T-helper 22 cell (primary cell): ENCODE measurements around the gene TSPAN9.

Experiments used
- DNase-seq: peaks from one replicate; pipeline ENCODE4 v3.0.0-alpha.2; 2020; ENCODE audit warnings: low read depth

Gene TSPAN9

DNA sequence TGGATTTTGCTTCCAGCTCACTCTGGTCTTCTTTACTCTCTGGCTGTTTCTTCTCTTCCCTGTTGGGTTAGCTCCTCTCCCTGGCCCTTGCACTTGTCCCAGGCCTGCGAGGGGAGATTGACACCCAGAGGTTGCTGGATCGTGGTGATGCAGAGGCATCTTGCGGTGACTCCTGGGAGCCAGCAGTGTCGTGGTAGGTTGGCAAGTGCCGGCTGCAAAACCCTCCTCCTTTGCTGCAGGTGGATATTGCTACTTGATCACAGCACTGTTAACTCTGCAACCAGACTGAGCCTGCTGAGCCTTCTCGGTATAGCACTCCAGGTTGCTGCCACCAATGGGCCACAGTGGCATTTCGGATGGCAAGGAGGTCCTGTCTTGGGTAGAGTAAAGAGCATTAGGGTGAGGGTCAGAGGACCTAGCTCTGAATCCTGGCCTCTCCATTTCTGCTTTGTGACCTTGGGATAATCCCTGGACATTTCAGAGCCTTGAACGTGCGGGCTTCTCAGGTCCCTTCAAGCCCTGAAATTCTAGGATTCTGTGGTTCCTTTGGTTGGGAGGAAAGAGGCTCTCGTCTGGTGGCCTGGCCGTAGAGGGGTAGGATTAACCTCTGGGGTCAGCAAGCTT lies 87.4 kb downstream of the TSPAN9 start:
- no peak for DNase-seq

DNA sequence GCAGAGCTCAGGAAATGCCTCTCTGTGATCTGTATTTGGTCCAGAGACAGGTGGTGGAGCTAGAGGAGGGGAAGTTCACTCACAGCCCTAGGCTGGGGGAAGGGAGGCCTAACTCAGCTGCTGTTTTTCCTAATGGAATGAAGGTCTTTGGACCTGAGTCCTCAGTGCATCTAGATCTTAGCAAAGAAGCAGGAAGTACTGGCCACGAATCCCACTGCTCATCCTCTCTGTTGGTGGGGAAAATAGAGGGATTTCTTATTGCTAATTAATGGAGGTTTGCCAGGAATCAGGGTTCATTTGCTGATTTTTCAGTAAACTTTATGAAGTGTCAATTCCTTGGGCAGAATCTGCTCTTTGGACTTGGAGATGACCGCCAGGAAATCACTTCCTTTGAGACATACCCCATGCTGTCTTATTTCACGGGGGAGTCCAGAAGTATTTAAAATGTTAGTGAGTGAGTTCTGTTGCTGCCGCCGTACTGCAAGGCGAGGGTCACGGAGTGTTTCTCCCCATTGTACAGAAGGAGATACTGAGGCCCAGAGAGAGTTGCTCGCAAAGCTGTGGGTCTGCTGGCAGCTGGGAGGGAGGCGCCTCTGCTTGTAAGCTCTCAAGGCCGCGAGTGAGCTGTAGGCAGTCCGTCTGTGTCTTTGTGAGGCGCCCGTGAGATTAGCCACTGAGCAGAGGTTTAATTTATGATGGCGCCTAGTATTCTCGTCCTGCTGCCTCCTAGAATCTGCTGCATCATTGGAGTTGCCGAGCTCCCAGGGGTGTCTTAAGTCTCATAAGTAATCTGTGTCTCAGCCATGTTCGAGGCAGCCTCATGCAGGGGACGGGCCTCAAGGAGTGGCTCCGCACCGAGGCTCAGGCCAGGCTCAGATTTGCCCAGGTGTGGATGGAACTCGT lies 88.2 kb downstream of the TSPAN9 start:
- no peak for DNase-seq

DNA sequence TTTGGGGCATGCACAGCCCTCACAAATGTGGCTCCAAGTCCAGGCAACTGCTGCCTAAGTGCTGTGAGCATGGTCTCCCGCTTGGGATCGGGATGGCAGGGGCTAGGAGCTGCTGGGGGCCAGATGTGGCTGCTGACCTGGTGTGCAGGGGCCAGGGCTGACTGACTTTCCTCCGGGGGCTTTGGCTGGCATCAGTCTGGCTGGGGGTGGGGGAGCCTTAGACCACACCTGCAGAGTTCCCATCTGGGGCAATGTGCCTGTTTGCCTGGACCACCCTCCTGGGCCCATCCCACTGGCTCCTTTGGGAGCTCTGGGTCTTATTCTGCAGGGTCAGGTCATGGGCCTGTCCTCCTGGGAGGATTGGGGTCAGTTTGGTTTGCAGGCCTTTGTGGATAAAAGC lies 90.5 kb downstream of the TSPAN9 start:
- no peak for DNase-seq

DNA sequence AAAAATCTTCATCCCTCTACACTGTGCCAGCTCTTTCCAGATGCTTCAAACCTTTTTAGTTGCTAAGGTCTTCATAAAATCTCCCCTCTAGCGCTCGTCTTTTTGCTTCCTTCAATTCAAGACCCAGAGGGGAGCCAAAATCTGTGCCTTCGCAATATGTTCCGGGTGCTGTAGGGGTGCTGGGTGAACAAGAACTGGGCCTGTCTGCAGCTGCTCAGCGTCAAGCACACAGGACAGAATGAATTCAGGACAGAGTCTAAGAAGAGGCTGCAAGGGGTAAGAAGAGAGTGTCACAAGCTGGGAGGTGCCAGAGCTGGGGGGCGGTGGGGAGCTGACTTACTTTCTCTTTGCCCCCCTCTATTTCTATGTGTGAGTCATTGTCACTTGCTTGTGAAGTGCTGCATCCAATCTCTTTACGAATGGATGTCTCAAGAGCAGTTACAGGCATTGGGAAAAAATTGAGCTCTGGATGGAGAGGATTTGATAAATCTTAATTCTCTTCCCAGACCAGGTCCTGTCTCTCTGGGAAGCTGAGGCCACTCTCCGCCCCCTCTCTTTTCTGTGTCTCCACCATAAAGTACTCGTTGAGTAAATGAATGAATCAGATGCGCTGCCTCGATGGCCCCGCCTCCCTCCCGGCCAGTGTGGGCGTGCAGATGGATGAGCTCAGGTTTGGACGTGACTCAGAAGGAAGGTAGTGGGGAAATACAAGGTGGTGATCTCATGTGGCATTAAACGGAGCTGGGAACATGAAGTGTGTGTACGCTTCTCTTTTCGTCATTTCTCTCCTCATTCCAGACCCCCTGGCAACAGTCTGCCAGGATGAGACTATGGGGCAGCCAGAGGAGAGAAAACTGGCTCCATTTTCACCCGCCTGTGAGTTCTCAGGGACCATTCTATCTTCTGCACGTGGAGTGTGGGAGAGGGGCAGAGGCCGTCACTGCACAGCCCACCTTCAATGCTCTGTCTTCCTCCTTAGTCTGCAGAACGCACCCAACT lies 91.3 kb downstream of the TSPAN9 start:
- no peak for DNase-seq

DNA sequence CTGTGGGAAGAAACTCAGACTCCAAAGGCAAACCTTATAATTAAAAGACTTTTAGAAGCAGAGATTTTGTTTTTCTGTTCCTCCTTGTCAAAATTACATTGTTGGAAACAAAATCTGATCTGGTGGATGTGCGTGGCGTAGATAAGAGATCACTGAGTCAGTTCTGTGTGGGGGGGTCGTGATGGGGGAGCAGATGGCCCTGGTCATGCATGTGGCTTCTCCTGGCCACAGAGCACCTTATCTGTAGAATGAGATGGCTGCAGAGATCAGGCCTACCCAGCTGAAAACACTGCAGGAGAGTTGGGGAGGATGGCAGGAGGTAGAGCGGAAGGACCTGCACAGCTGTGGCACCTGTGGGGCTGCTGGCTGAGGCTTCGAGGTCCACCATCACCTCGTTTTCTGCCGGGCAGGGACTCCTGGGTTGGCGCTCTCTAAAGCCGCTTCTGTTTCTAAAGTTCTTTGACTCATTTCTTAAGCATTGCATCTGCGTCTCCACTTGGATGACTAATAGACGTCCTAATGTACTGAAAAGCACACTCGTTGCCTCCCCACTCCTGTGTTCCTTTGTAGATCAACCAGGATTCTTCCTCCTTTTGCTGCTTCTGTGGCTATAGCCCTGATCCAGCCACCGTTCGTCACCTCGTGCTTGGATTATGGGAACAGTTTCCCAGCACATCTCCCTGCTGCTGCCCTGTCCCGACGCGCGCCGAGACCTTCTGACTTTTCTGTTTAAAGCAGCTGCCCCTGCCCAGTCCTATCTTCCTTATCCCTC lies 93.4 kb downstream of the TSPAN9 start:
- no peak for DNase-seq

DNA sequence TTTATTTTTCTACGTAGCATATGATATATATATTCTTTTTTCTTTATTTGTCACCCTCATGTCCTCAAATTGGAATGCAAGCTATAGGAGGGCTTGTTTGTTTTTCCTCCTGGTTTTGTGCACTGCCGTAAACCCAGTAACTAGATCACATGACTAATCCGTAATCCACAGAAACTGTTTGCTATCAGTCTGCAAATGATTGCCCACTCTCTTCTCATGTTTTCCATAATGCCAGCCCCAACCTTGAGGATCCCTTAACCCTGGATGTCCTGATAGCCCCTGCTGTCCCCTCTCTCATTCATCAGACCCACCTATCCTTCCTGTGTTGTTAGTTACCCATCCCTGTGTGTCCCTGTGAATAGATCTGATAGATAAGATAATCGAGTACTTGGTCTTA lies 94.0 kb downstream of the TSPAN9 start:
- no peak for DNase-seq

DNA sequence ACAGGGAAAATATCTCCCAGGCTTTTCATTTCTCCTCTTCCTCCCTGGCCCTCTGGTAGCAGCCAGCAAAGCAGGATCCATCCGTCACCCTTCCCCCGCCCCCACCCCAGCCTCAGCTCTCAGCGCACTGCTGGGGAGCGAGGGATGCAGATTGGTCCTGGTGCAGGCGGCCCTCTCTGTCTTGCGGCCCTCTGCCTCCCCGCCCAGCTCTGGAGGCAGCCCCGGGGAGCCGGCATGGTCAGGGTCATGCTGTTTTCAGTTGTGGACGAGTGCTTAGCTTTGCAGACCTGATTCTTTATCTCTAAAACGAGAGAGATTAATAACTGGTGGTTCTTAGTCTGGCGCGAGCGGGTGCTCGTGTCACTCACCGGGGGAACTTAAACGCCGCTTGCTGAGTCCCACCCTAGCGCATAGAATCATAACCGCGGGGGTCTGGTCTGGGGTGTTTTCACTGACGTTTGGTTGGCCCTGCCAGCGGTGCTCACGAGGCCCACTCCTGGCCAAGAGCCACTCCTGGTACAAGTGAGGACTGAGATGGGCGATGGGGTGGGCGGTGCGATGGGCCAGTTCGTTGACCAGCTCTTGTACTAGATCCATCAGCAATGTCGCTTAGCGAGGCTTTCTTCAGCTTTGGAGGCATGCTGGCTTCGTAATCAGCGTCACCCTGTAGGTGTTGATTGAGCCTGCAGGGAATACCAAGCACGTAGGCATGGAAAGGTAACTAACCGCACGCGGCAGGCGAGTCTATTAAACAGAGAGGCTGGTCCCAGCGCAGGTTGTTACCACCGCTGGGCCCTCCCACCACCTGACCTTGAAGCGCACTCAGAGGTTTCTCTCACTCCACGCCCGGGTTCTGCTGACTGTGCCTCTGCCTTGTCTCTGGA lies 95.2 kb downstream of the TSPAN9 start:
- no peak for DNase-seq

DNA sequence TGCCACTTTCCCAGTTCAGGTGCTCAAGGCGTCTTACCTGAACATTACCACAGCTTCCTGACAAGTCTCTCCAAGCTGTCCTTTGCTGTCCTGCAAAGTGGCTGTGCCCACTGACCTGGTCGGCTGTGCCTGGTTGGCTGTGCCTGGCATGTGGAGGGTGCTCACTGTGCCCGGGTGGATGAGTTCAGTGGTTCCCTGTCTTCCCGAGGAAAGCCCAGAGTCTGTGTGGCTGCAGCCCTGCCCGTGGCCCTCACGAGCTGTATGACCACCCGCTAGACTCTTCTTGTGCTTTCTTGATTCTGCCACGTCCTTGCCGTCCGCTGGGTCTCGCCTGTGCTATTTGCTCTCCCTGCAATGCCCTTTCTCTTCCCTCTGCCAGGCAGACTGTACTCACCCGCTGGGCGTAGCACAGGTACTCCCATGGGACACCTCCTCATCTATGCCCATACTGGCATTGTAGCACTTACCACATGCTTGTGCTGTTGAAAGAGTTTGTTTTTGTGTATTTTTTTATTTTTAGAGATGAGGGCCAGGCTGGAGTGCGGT lies 95.9 kb downstream of the TSPAN9 start:
- no peak for DNase-seq

DNA sequence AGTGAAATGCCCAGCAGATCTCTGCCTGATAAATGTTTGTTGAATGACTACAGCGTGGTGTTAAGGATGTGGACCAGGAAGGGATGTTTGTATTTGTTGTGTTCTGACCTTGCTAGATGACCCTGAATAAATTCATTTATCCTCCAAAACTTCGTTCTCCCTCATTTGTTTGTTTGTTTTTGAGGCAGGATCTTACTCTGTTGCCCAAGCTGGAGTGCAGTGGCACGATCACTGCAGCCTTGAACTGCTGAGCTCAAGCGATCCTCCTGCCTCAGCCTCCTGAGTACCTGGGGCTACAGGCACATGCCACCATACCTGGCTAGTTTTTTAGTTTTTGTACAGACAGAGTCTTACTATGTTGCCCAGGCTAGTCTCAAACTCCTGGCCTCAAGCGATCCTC lies 96.7 kb downstream of the TSPAN9 start:
- DNase-seq = no peak

DNA sequence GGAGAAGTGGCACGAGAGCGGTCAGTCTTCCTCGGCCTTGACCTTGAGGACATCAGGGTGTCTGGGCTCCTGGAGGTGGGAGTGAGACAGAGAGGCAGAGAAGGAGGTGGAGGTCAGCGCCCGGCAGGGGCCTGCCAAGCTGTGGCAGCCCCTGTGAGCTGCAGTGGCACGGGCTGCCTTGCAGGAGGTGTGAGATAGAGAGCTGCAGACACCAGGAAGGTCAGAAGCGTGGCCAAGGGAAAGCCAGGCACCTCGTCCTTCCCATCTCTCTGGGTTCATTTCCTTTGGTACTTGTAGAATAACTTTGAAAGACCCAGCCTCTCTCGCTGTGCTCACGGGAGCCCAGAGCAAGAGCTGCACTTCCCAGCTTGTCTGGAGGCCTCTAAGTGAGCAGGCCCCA lies 98.1 kb downstream of the TSPAN9 start:
- DNase-seq = no peak

DNA sequence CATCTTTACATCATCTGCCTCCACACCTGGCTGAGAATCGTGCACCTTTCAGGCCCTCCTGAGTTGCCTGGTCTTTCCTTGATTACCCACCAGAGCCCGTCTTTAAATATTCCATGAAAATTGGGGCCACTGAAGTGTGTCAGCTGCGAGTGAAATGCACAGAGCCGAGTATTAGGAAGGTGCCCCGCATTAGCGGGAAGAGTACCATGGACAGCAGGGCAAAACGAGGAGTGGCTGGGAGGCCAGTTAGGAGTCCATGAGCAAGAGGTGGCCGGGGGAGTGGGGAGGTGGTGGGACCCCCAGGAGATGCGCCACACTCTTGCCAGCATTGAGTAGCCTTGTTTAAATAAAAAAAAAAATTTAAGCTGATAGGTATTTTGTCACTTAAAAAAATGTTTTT lies 99.6 kb downstream of the TSPAN9 start:
- no peak for DNase-seq

DNA sequence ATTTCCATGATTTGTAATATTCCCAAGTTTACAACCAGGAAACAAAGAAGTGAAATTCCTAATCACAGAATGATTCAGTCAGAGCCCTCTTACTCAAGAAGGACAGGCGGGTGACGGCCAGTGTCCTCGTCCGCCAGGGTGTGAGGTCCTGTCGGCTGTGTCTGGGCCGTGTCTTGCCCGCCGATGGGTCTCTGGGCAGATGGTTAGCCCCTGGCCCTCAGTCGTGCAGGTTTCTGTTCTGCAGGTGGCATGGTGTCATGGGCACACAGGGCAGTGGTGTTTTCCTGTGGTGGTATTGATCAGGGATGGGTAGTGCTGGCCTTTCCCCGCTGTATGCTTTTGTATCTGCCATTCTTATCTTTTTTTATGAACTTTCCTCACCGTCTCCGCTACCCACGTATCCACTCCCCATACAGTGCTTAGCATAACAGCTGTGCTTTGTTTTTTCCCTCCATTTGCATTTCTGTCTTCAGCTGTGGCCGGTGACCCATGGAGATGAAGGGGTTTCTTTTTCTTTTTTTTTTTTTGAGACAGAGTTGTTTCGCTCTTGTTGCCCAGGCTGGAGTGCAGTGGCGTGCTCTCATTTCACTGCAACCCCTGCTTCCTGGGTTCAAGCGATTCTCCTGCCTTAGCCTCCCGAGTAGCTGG lies 100.7 kb downstream of the TSPAN9 start:
- DNase-seq = no peak

DNA sequence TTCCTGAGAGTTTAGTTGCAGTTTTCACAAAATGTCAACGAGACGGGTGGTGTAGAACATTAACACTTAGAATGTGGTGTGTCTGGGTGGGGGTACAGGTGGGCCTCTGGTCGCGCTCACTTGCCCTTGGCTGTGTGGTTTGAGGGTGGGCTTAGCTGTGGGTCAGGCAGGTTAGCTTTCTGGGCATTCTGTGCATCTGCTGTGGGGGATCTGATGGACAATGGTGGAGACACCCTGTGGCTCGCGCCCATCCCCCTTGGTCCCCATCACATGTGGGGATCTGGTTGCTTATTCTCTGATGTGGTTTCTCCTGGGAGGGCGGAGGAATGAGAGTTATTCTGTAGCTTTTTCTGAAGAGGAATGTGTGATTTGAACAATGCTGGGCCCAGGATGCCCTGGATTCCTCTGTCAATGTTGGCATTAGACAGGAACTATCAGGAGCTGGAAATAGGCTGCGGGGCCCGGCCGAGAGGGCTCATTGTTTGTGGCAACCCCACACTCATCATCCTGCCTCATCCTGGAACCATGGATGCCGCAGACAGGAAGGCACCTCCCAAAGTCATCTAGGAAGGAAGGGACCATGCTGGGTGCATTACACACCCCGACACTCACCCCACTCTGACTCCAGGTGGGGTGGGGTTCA lies 101.6 kb downstream of the TSPAN9 start:
- DNase-seq = no peak

DNA sequence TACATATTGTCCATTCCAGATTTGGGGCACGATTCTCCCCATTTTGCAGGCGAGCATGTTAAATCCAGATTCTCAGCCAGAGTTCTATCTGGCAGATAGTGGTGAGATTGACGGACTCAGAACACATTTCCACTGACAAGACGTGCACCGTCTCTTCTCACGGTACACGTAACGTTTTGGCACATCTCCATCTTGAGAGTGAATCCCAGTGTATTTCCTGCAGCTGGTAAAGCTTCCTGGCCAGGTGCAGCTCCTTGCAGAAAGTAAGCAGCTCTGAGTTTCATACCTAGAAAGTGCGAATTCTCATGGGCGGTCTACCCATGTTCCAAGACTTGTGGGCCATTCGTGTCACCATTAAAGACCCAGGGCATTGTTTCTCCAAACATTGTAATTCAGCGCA lies 102.6 kb downstream of the TSPAN9 start:
- no peak for DNase-seq

DNA sequence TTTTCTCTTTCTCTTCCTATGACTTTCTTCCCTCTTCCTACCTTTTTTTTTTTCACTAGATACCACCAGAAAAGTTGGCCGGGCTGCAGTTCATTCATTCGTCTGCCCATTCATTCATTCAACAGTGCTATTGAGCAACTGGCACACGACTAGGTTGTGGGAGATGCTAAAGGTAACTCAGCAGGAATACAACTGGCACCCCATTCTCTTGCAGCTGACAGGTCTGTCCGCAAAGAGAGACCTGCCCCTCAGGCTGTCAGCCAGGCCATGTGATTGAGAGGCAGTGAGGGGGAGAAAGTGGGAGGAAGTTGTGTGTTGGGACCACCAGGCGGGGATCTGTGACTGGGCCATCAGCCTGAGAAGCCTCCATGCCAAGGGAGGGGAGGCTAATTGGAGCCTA lies 105.2 kb downstream of the TSPAN9 start:
- DNase-seq = no peak

DNA sequence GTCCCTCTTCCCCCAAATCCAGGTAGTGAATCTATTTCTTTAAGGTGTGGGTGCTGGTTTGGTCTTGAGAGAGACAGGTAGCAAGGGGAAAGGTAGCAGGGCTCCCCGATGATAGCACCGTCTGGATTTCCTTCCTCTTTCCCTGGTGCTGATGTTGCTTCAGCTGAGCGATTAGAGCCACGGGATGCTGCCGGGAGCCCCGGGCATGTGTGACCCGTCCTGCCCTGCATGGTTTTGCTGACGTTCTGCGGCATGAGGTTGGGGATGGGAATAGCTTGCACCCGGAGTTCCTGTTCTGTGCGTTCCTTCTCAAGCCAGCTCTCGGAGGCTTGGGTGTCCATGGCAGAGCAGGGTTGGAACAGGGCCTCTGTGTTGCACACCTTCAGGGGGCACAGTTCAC lies 107.3 kb downstream of the TSPAN9 start:
- DNase-seq = no peak

DNA sequence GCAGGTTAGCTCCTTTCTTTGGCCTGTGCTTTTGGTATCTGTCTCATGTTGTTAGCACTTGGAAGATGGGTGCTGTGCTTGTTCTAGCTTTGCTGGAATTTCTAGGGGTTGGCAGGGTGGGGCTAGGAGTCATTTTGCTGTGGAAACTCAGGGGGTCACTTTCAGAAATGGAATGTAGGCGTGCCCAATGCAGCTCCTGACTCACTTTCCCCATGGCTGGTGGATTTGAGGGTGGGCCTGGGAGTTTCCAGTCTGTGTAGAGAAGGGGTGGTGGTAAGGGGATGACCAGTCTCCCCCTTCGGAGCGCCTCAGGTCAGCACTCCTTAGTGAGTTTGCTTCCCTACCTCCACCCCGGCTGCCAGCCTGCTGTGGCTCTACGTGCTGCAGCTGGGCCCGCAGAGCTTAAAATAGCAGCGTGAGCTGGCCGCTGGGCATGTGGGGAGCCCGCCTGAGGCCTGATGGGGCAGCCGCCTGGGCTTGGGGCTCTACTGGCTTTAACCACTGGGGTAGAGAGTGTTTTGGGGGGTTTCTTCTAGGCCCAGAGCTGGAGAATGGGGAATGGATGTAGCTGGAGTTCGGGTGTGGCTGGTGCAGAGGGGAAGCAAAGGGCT lies 108.2 kb downstream of the TSPAN9 start:
- no peak for DNase-seq

DNA sequence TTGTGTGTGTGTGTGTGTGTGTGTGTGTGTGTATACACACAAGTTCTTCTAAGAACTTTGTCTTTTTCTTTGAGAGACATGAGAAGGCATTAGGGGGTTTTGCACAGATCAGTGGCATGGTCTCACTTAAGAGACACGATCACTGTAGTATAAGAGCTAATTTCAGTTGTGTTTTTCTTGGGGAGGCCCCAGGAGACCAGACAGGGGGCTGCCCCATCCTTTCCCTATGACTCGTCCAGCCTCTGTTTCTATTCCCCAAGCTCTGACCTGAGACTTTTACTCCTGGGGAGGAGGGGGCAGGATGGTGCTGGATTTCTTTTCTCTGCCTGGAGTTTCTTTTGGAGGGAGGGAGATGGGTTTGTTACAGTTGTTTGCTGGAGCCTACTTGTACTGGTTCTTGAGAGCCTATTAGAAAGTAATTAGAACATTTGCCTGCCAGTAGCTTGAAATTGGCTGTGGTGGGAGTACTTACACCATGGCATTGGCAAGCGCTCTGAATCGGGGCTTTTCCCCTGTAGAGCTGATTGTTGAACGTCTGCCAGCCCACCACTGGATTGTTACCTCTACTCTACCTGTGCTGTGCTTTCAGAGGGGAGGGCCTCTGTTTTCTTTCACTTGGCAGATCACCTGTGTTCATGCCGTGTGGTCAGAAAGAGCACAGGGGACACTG lies 109.5 kb downstream of the TSPAN9 start:
- no peak for DNase-seq
